Thymus (tissue), 11 donors: ENCODE results near the gene TSPEAR. TPM values are rescaled to one million over a fixed set of nuclear protein-coding genes. Genes with fewer than 3 reads are reported as not detected.

ENCODE experiments used
- DNase-seq, 9 donors: peaks; one replicate each; pipeline ENCODE4 v3.0.0-alpha.2; 2013; ENCODE audit warnings: low spot score in 9 of 9, low read depth in 6 of 9, missing footprints in 1 of 9
- H3K27ac ChIP-seq, 2 donors: one replicate each; pipeline ENCODE4 v1.5.1; 2013; ENCODE audit warnings: control low read depth in 1 of 2, low read depth in 1 of 2, low read length in 1 of 2, mild to moderate bottlenecking in 1 of 2, moderate library complexity in 1 of 2
- H3K27me3 ChIP-seq, 2 donors: one replicate each; pipeline ENCODE4 v1.5.1; 2013; ENCODE audit warnings: low read length in 1 of 2; ENCODE audit not compliant: control insufficient read depth in 2 of 2, insufficient read depth in 1 of 2
- H3K36me3 ChIP-seq, 2 donors: one replicate each; pipeline ENCODE4 v1.5.1; 2013; ENCODE audit warnings: low read length in 1 of 2, mild to moderate bottlenecking in 1 of 2, moderate library complexity in 1 of 2; ENCODE audit not compliant: control insufficient read depth in 2 of 2, insufficient read depth in 2 of 2
- H3K4me1 ChIP-seq, 2 donors: one replicate each; pipeline ENCODE4 v1.5.1; 2013; ENCODE audit warnings: low read length in 2 of 2; ENCODE audit not compliant: control insufficient read depth in 2 of 2, insufficient read depth in 2 of 2
- H3K4me3 ChIP-seq, 2 donors: one replicate each; pipeline ENCODE4 v1.5.1; 2013; ENCODE audit warnings: low read length in 2 of 2, control low read depth in 1 of 2, mild to moderate bottlenecking in 1 of 2
- H3K9me3 ChIP-seq, 2 donors: one replicate each; pipeline ENCODE4 v1.5.1; 2013; ENCODE audit warnings: low read length in 1 of 2, mild to moderate bottlenecking in 1 of 2; ENCODE audit not compliant: control insufficient read depth in 2 of 2, insufficient read depth in 1 of 2
- WGBS: extraction: QIAGEN DNeasy Blood & Tissue Kit; methylation state at CpG from one replicate; pipeline ENCODE4 v1.1.7; 2013; 5-methylcytosine and 5-hydroxymethylcytosine counted together
- polyA plus RNA-seq: library from polyadenylated mRNA; stranded (reverse); fragments of 200-250 nt; gene quantifications from one replicate; pipeline ENCODE4 v1.2.3, GENCODE V29; 2013
- total RNA-seq: library from RNA; stranded (reverse); fragments of 120-200 nt; gene quantifications from one replicate; pipeline ENCODE4 v1.2.4, GENCODE V29; 2013
- donor health status: healthy.

Gene TSPEAR
- total and polyA plus RNA-seq, 2 donors, result 0.07 to 0.38 TPM

DNA sequence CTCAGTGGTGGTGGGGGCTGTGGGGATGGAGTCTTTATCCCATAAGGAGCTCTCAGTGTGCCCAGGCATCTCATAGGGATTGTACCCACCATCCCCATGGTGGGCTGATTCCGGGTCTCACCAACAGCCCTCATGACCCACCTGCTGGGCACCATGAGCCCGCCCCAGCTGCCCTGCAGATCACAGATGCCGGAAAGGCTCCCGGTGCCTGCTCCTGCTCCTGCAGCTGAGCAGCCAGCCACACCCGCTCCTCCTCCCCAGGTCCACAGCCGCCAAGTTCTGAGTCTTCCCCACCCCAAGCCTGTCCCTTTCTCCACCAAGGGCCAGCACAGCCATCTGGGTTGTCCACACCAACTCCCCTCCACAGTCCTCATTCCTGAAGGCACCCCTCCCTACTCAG lies 15.5 kb upstream of the TSPEAR start:
- H3K27me3 ChIP-seq, result peaks cover 17 to 40% of the 10 kb centered on the region in 2 donors
- 88% methylated on average over 6 of the region's 6 CpGs for WGBS
- no peaks in the 10 kb centered on the region for H3K9me3 ChIP-seq
- no peak overlapping the region for H3K4me3 ChIP-seq
- no peaks in the 10 kb centered on the region for H3K4me1 ChIP-seq
- no peak for DNase-seq
- H3K27ac ChIP-seq, result no peak overlapping the region
- no peaks in the 10 kb centered on the region for H3K36me3 ChIP-seq

DNA sequence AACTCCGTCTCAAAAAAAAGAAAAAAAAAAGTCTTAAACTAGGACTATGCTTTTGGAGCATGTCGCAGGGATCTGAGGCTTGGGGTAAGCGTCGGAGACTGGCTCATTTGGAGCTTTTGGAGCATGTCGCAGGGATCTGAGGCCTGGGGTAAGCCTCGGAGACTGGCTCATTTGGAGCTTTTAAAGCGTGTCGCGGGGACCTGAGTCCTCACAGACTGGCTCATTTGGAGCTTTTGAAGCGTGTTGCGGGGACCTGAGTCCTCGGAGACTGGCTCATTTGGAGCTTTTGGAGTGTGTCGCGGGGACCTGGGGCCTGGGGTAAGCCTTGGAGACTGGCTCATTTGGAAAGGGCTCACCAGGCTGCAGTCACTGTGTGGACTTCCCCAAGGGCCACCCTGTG lies 13.6 kb upstream of the TSPEAR start:
- DNase-seq, result no peak
- Histone ChIP-seq H3K36me3 (no peaks in the 10 kb centered on the region), H3K4me1 (no peaks in the 10 kb centered on the region), H3K4me3 (no peak overlapping the region), H3K27me3 (peaks cover 19 to 54% of the 10 kb centered on the region in 2 donors), H3K27ac (no peak overlapping the region), H3K9me3 (no peaks in the 10 kb centered on the region)
- WGBS, result 92% methylated on average over 14 of the region's 14 CpGs

DNA sequence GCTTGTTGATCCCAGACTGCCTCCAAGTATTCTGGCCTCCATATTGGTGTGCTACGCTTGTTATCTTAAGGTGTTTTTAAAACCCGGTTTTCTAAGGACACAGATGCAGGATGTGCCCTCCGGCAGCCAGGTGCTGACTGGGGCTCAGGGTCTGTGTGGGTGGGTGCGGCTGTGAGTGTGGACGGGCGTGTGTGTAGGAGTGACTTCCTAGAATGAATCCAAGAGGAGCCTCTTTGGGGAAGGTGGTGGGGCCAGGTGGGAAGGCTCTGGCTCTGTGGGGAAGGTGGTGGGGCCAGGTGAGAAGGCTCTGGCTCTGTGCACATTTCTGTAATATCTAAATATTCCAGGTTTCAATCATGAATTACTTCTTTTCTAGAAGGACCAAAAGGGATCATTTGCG lies 12.8 kb upstream of the TSPEAR start:
- Histone ChIP-seq H3K4me3 (no peak overlapping the region), H3K4me1 (no peaks in the 10 kb centered on the region), H3K36me3 (no peaks in the 10 kb centered on the region), H3K27me3 (peaks cover 19 to 54% of the 10 kb centered on the region in 2 donors), H3K27ac (no peak overlapping the region), H3K9me3 (no peaks in the 10 kb centered on the region)
- no peak for DNase-seq
- WGBS, result 96% methylated on average over 7 of the region's 7 CpGs

DNA sequence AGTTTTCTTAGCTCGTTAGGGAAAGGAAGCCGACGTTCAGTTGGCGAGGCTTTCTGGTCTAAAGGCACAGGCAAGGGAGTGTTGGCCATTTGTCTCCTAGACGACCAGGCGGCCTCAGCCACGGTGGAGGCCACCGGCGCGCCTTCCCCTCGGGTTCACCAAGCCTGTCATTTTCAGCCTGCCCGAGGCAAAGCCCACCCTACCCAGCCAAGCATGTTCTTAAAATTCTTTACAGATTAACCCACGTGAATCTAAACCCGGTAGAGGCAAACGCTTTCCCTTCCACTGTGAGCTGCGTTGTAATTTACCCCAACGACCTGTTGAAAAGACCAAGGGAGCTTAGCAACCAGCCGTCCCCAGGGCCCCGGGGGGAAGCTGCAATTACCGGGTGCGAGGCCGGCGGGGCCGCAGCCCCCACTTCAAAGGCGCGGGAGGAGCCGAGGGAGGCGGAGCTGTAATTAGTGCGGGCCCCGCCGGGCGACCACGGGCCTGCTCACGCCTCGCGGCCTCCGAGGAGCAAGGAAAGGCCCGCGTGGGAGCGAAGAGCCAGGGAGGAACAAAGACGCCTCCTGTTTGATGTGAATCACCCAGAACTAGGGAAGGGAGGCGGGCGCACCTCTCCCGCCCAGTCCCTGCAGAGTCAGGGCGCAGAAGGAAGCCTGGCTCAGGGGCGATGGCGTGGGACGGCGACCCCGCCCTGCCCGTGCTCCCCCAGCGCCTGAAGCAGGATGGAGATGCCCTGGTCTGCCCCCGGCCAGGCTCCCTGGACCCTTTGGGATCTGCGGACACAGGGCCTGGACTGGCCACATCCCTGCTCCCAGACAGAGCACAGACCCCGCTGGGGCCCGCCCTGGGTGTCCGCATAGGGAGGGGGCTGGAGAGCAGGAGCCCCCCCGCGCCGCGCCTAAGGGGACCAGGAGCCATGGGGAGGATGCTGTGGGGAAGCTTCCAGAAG lies 12.1 kb upstream of the TSPEAR start:
- H3K4me1 ChIP-seq, result no peaks in the 10 kb centered on the region
- peaks cover 19 to 59% of the 10 kb centered on the region in 2 donors for H3K27me3 ChIP-seq
- no peak for DNase-seq
- no peak overlapping the region for H3K27ac ChIP-seq
- H3K9me3 ChIP-seq, result no peaks in the 10 kb centered on the region
- H3K36me3 ChIP-seq, result no peaks in the 10 kb centered on the region
- no peak overlapping the region for H3K4me3 ChIP-seq
- 19% methylated on average over 61 of the region's 61 CpGs for WGBS

DNA sequence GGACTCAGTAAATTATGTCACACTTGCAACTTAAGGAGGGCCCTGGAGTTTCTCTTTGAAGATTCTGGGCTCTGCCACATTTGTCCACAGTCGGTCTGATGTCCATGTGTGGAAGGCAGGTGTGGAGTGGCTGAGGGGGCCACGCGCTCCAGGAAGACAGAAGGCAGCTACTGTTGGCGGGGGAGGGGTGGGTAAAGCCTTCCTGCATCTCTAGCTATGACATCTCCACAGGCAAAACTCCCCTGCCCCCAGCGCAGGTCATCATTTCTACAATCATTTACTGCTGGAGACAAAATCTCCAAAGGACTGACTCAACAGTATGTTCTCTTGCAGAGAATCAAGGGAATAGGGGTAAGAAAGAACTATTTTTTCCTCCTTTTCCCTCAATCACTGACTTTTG lies 11.4 kb upstream of the TSPEAR start:
- Histone ChIP-seq H3K36me3 (no peaks in the 10 kb centered on the region), H3K4me3 (no peak overlapping the region), H3K9me3 (no peaks in the 10 kb centered on the region), H3K4me1 (no peaks in the 10 kb centered on the region), H3K27ac (no peak overlapping the region), H3K27me3 (peaks cover 22 to 61% of the 10 kb centered on the region in 2 donors)
- no peak for DNase-seq
- WGBS, result 49% methylated on average over 5 of the region's 5 CpGs

DNA sequence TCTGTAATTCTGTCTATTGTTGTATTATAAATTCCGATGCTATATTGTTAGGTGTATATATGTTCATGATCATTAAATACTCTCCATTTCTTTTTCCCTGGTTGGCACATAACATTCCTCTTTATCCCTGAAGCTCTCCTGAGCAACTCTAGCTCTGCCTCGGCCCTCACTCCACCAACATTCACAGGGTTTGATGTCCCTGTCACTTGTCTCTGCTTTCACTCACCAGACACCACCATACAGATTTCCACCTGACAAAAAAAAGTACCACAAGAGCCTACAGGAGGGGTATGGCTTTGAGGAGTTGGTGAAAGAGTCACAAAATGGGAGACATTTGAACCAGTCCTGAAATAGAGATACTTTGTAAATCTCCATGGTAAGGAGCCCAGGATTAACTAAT lies 8.8 kb upstream of the TSPEAR start:
- Histone ChIP-seq H3K36me3 (no peaks in the 10 kb centered on the region), H3K27ac (no peak overlapping the region), H3K4me3 (no peak overlapping the region), H3K4me1 (no peaks in the 10 kb centered on the region), H3K27me3 (peaks cover 22 to 67% of the 10 kb centered on the region in 2 donors), H3K9me3 (no peaks in the 10 kb centered on the region)
- no peak for DNase-seq
- 96% methylated on average over 2 of the region's 2 CpGs for WGBS

DNA sequence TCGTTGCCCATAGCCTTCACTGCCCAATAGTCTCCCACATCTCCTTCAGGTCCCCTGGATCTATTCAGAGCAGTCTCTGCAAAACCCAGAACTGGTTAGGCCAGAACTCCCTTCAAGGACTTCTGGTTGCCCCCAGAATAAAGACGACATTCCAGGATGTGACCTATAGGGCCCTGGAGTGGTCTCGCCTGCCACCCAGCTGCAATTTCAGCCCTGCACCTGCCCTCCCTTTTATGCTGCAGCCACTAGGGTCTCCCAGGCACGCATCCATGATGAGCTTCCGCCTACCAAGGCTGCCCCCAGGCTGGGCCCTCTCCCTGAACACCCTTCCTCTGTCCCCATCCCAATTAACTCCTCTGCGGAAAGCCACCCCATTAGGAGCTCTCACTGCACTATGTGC lies 7.2 kb upstream of the TSPEAR start:
- H3K4me1 ChIP-seq, result peaks cover 0 to 2% of the 10 kb centered on the region in 2 donors
- no peak overlapping the region for H3K27ac ChIP-seq
- H3K36me3 ChIP-seq, result no peaks in the 10 kb centered on the region
- H3K27me3 ChIP-seq, result peaks cover 23 to 68% of the 10 kb centered on the region in 2 donors
- H3K9me3 ChIP-seq, result peaks cover 0 to 4% of the 10 kb centered on the region in 2 donors
- DNase-seq, result no peak
- H3K4me3 ChIP-seq, result no peak overlapping the region
- WGBS, result 62% methylated on average over 6 of the region's 6 CpGs

DNA sequence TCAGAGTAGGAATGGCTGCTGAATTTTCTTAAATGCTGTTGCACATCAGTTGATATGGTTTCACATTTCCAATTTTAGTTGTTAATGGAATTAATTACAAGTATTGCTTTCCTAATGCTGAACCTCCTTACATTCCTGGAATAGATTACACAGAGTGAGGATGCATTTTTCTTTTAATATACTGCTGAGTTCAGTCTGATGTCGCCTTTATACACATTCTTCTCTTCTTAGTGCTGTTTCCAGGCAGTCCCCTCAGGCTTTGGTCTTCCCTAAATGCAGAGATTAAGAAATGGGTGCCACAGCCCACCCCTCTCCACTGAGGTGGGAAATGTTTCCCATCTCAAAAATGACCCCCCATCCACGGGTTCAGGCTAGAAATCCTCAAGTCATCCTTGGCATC lies 6.7 kb upstream of the TSPEAR start:
- peaks cover 25 to 68% of the 10 kb centered on the region in 2 donors for H3K27me3 ChIP-seq
- peaks cover 0 to 2% of the 10 kb centered on the region in 2 donors for H3K4me1 ChIP-seq
- H3K36me3 ChIP-seq, result no peaks in the 10 kb centered on the region
- no peak overlapping the region for H3K4me3 ChIP-seq
- DNase-seq, result no peak
- no peak overlapping the region for H3K27ac ChIP-seq
- peaks cover 0 to 4% of the 10 kb centered on the region in 2 donors for H3K9me3 ChIP-seq
- 58% methylated on average over 2 of the region's 2 CpGs for WGBS

DNA sequence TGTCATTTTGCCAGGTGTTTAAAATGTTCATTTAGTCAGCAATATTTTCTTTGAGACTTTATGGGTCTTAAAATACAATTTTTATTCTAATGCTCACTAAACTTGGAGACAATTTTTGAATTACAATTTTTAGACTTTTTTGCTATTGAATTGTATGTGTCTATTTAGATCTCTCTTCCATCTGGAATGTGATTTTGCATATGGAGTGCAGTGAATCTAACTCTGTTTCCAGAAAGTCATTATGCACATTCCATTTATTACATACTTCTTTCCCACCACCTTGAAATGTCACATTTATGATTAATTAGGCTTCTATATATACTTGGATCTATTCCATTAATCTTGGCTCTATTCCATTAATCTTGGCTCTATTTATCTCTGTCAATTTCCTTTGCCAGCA lies 5.6 kb upstream of the TSPEAR start:
- peaks cover 0 to 4% of the 10 kb centered on the region in 2 donors for H3K9me3 ChIP-seq

More for the DNA sequence above, 5.6 kb upstream of the TSPEAR start:
- Histone ChIP-seq H3K27ac (no peak overlapping the region), H3K27me3 (peaks cover 29 to 69% of the 10 kb centered on the region in 2 donors), H3K4me3 (no peak overlapping the region), H3K36me3 (no peaks in the 10 kb centered on the region), H3K4me1 (peaks cover 0 to 2% of the 10 kb centered on the region in 2 donors)
- no peak for DNase-seq
